Gastrocnemius medialis (tissue), 4 donors: ENCODE measurements around the gene KCNC2.

Experiments used
- POLR2A ChIP-seq, 2 donors: fragments of 450-650 bp; IDR thresholded peaks; one replicate each; pipeline ENCODE4 v1.6.1; 2017; ENCODE audit warnings: antibody characterized with exemption in 2 of 2, mild to moderate bottlenecking in 2 of 2, moderate library complexity in 2 of 2
- TF ChIP-seq, protein P1 (sequence below), 5 experiments: fragments of 450-650 bp in 3 of 5; fragments of 200-600 bp in 2 of 5; sonication (generic) in 2 of 5; IDR thresholded peaks in 4 of 5; conservative IDR thresholded peaks in 1 of 5; 1 replicate in 4 of 5; 2 replicates in 1 of 5; pipeline ENCODE4 v1.5.1; 2016 to 2019; ENCODE audit warnings: antibody characterized with exemption in 5 of 5, mild to moderate bottlenecking in 3 of 5, moderate library complexity in 3 of 5

- TF ChIP-seq, protein P1, sequence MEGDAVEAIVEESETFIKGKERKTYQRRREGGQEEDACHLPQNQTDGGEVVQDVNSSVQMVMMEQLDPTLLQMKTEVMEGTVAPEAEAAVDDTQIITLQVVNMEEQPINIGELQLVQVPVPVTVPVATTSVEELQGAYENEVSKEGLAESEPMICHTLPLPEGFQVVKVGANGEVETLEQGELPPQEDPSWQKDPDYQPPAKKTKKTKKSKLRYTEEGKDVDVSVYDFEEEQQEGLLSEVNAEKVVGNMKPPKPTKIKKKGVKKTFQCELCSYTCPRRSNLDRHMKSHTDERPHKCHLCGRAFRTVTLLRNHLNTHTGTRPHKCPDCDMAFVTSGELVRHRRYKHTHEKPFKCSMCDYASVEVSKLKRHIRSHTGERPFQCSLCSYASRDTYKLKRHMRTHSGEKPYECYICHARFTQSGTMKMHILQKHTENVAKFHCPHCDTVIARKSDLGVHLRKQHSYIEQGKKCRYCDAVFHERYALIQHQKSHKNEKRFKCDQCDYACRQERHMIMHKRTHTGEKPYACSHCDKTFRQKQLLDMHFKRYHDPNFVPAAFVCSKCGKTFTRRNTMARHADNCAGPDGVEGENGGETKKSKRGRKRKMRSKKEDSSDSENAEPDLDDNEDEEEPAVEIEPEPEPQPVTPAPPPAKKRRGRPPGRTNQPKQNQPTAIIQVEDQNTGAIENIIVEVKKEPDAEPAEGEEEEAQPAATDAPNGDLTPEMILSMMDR (IDR thresholded peaks at IDR 0.05 in 4 of 5, conservative IDR thresholded peaks at IDR 0.05 in 1 of 5): no peak
- no peak for TF ChIP-seq POLR2A (IDR thresholded peaks at IDR 0.05)
Observed at GRCh38 chr12:75162845-75163244, 46.8 kb downstream of the KCNC2 start.
